HUES48 (cell line): ENCODE data around the gene BNIP2.

Experiments
- H3K27ac ChIP-seq: one replicate; pipeline ENCODE4 v1.7.0; 2013; ENCODE audit warnings: low read depth, low read length, inconsistent platforms
- H3K27me3 ChIP-seq: 2 replicates; pipeline ENCODE4 v1.6.1; 2013; ENCODE audit warnings: mild to moderate bottlenecking, low read length; ENCODE audit not compliant: control insufficient read depth, insufficient read depth
- H3K36me3 ChIP-seq: 2 replicates; pipeline ENCODE4 v1.6.1; 2013; ENCODE audit warnings: low read length; ENCODE audit not compliant: control insufficient read depth, insufficient read depth
- H3K4me1 ChIP-seq: 2 replicates; pipeline ENCODE4 v1.6.1; 2013; ENCODE audit warnings: mild to moderate bottlenecking, low read length; ENCODE audit not compliant: control insufficient read depth, insufficient read depth
- H3K4me3 ChIP-seq: 2 replicates; pipeline ENCODE4 v1.5.1; 2013; ENCODE audit warnings: mild to moderate bottlenecking, low read depth, low read length
- H3K9ac ChIP-seq: 2 replicates; pipeline ENCODE4 v1.6.1; 2013; ENCODE audit warnings: mild to moderate bottlenecking, low read depth, low read length, moderate library complexity
- H3K9me3 ChIP-seq: 2 replicates; pipeline ENCODE4 v1.6.1; 2013; ENCODE audit warnings: low read length; ENCODE audit not compliant: control insufficient read depth, insufficient read depth

BNIP2 gene

GRCh38 chr15:59636184-59636583 is 52.9 kb downstream of the BNIP2 start:
- Histone ChIP-seq H3K9ac (no peak overlapping the region), H3K4me1 (no peaks in the 10 kb centered on the region), H3K27ac (no peak overlapping the region), H3K36me3 (peaks cover 29% of the 10 kb centered on the region), H3K4me3 (no peak overlapping the region), H3K9me3 (no peaks in the 10 kb centered on the region), H3K27me3 (no peaks in the 10 kb centered on the region)

GRCh38 chr15:59632714-59633113 is 56.4 kb downstream of the BNIP2 start:
- Histone ChIP-seq H3K9ac (no peak overlapping the region), H3K27ac (no peak overlapping the region), H3K36me3 (peaks cover under 1% of the 10 kb centered on the region; the same call in 1 of the 2 replicates), H3K9me3 (no peaks in the 10 kb centered on the region), H3K4me1 (no peaks in the 10 kb centered on the region), H3K27me3 (no peaks in the 10 kb centered on the region), H3K4me3 (no peak overlapping the region)

DNA sequence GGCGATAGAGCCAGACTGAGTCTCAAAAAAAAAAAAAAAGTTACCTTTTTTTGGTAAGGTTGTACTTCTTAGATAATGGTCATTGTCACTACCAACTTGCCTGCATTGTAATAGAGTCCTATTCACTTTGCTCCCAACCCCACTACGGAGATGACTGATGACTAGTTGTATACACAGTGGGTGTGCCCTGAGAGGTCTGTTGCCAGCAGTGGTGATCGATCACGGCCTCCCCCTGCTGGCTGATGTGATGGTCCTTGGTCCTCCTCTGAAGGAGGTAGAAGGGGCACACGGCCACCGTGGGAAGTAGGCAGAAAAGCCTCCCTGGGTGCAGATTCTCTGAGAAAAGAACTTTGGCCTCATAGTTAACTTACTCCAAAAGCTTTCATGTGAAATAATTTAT is 66.8 kb downstream of the BNIP2 start:
- H3K4me3 ChIP-seq, result no peak overlapping the region
- no peaks in the 10 kb centered on the region for H3K9me3 ChIP-seq
- H3K27ac ChIP-seq, result no peak overlapping the region
- H3K4me1 ChIP-seq, result no peaks in the 10 kb centered on the region
- no peak overlapping the region for H3K9ac ChIP-seq
- no peaks in the 10 kb centered on the region for H3K27me3 ChIP-seq
- no peaks in the 10 kb centered on the region for H3K36me3 ChIP-seq

DNA sequence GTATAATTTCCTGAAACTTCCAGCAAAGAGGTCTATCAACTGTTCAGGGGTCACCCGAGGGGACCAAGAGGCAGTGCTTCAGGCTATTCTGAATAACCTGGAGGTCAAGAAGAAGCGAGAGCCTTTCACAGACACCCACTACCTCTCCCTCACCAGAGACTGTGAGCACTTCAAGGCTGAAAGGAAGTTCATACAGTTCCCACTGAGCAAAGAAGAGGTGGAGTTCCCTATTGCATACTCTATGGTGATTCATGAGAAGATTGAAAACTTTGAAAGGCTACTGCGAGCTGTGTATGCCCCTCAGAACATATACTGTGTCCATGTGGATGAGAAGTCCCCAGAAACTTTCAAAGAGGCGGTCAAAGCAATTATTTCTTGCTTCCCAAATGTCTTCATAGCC is 70.7 kb downstream of the BNIP2 start:
- Histone ChIP-seq H3K27ac (no peak overlapping the region), H3K4me1 (no peaks in the 10 kb centered on the region), H3K9ac (no peak overlapping the region), H3K9me3 (no peaks in the 10 kb centered on the region), H3K4me3 (no peak overlapping the region), H3K27me3 (no peaks in the 10 kb centered on the region), H3K36me3 (no peaks in the 10 kb centered on the region)

- H3K36me3 ChIP-seq, result no peaks in the 10 kb centered on the region
- no peak overlapping the region for H3K9ac ChIP-seq
- H3K4me1 ChIP-seq, result no peaks in the 10 kb centered on the region
- H3K27me3 ChIP-seq, result 0 out of 2 replicates have a peak, but pooled peaks cover 2% of the 10 kb centered on the region
- no peaks in the 10 kb centered on the region for H3K9me3 ChIP-seq
- H3K4me3 ChIP-seq, result no peak overlapping the region
- no peak overlapping the region for H3K27ac ChIP-seq
These were observed 72.7 kb downstream of the BNIP2 start for GRCh38 chr15:59616379-59616778.

DNA sequence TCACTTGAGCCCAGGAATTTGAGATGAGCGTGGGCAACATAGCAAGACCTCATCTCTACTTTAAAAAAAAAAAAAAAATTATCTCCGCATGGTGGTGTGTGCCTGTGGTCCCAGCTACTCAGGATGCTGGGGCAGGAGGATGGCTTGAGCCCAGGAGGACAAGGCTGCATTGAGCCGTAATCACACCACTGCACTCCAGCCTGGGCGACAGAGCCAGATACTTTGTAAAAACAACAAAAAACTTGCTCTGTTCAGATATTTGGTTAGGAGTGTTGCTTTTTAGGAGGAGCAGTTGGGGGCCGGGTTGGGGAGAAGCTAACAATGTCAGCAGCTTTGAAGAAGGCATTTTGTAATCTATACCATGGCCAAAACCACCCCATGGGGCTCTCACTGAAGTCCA is 73.5 kb downstream of the BNIP2 start:
- H3K9me3 ChIP-seq, result no peaks in the 10 kb centered on the region
- H3K27me3 ChIP-seq, result 0 out of 2 replicates have a peak, but pooled peaks cover 2% of the 10 kb centered on the region

DNA sequence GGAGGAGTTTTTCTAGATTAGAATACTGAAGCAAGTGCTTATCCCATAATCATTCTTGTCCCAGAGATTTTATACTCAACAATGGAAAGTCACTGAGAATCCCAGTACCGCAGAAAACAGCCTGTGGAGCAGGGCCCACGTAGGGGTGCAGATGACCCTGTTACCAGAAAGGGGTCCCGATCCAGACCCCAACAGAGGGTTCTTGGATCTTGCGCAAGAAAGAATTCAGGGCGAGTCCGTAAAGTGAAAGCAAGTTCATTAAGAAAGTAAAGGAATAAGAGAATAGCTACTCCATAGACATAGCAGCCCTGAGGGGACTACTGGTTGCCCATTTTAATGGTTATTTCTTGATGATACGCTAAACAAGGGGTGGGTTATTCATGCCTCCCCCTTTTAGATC is 75.0 kb downstream of the BNIP2 start:
- H3K9ac ChIP-seq, result no peak overlapping the region
- H3K9me3 ChIP-seq, result no peaks in the 10 kb centered on the region
- H3K4me1 ChIP-seq, result no peaks in the 10 kb centered on the region
- no peak overlapping the region for H3K27ac ChIP-seq
- no peak overlapping the region for H3K4me3 ChIP-seq
- 0 out of 2 replicates have a peak, but pooled peaks cover 2% of the 10 kb centered on the region for H3K27me3 ChIP-seq
- H3K36me3 ChIP-seq, result no peaks in the 10 kb centered on the region

More for the DNA sequence above, 73.5 kb downstream of the BNIP2 start:
- Histone ChIP-seq H3K36me3 (no peaks in the 10 kb centered on the region), H3K4me3 (no peak overlapping the region), H3K27ac (no peak overlapping the region), H3K9ac (no peak overlapping the region), H3K4me1 (no peaks in the 10 kb centered on the region)

DNA sequence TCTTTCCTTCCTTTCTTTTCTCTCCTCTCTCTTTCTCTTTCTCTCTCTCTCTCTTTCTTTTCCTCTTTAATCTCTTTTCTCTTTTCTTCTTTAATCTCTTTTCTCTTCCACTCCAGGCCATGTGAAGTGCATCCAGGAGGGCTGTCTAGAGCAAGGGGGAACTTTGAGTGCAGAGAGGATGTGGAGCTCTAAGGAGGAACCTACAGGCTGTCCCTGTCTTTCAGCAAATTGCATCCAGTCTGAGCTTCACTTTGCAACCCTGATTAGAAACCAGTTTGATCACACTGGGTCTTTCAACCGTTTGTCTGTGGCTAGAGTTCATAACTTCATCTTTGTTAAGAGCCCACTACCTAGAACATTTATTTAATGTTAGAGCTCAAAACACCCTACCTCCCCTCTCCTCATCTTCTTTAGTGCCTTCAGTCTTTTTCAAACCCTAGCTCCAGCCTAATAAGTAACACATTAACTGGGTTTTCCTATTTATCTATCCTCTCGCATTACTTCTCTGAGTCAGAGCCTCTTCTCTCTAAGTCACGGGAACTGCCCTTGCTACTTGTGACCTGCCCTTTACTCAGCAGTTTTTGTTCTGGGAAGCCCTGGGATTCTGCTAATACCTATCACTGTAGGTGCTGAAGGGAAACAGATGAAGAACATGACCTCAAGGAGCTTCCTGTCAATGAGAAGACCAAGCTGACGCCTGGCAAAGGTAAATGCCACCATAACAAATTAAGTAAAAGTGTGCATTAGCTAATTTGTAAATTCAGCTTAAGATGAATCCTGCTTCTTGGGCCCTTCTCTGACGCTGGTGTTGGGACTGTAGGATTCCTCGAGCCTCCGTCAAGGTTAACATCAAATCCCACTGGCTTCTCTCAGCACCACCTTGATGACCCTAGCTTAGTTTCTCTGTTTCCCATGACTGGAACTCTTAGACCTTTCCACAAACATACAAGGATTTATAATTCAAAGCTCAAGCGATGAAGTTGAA is 77.6 kb downstream of the BNIP2 start, which contains the start of gene GCNT3:
Gene GCNT3, plus strand, starts transcription at position 508 of the 985 bp plus-strand sequence. CDS start 6,456 bp downstream, outside the sequence.
- no peak within 1 kb of the TSS for H3K27ac ChIP-seq

DNA sequence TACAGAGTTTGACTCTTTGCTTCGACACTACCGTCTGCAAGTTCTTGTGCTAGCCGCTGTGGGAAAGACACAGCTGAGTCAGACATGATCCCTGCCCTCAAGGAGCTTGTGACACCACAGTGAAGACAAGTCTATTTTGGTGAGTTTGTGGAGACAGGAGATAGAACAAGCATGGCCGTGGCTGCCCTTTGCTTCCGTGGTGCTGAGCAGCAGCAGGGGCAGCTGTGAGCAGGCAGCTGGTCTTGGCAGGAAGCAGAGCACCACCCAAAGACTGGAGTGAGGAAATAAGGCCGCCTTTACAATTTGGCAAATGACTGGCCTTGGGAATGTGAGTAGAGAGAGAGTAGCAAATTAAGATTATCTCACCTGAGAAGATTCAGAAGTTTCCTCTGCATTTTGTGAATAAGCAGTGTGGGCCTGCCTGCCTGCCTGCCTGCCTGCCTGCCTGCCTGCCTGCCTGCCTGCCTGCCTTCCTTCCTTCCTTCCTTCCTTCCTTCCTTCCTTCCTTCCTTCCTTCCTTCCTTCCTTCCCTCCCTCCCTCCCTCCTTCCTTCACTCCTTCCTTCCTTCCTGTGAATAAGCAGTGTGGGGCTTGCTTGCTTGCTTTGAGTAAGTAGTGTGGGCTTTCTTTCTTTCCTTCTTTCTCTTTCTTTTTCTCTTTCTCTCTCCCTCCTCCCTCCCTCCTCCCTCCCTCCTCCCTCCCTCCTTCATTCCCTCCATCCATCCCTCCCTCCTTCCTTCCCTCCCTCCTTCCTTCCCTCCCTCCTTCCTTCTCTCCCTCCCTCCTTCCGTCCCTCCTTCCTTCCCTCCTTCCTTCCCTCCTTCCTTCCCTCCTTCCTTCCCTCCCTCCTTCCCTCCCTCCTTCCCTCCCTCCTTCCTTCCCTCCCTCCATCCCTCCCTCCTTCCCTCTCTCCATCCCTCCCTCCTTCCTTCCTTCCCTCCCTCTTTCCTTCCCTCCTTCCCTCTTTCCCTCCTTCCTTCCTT is 79.1 kb downstream of the BNIP2 start:
- no peak overlapping the region for H3K4me3 ChIP-seq
- H3K36me3 ChIP-seq, result no peaks in the 10 kb centered on the region
- H3K4me1 ChIP-seq, result no peaks in the 10 kb centered on the region
- no peak overlapping the region for H3K27ac ChIP-seq
- H3K9me3 ChIP-seq, result no peaks in the 10 kb centered on the region
- H3K9ac ChIP-seq, result no peak overlapping the region
- 0 out of 2 replicates have a peak, but pooled peaks cover 2% of the 10 kb centered on the region for H3K27me3 ChIP-seq

More for the DNA sequence above, 77.6 kb downstream of the BNIP2 start, which contains the start of gene GCNT3:
- Histone ChIP-seq H3K4me3 (no peak within 1 kb of the TSS), H3K27me3 (0 out of 2 replicates have a peak, but pooled peaks cover 2% of the 10 kb centered on the region), H3K9me3 (no peaks in the 10 kb centered on the region), H3K36me3 (no peaks in the 10 kb centered on the region), H3K4me1 (no peaks in the 10 kb centered on the region), H3K9ac (no peak within 1 kb of the TSS)
